ENCODE data around the gene SECTM1.

Gene SECTM1

GRCh38 chr17:82278786-82279391, 54.7 kb downstream of the SECTM1 start:
- no peak overlapping the region for H2BK5ac ChIP-seq (ENCODE audit: low read depth, low read length, poor library complexity, severe bottlenecking)
- H4K8ac ChIP-seq (ENCODE audit: low read length) = no peak overlapping the region
- no peak overlapping the region for H2BK15ac ChIP-seq (ENCODE audit: low read depth, poor library complexity, severe bottlenecking)
- peaks cover 35% of the 10 kb centered on the region for H3K4me1 ChIP-seq (ENCODE audit: control insufficient read depth, insufficient read depth, low read depth, low read length)
- peaks cover 6% of the 10 kb centered on the region for H3K79me1 ChIP-seq (replicated peaks; ENCODE audit: low read length, poor library complexity, severe bottlenecking)
- H3K4me3 ChIP-seq (ENCODE audit: insufficient read depth in 1 of 2, low read depth in 1 of 2, low read length in 2 of 2) = no peak overlapping the region
- H3K23ac ChIP-seq (ENCODE audit: low read length in 2 of 2) = no peak overlapping the region
- DNase-seq = no peak
- no peak overlapping the region for H3K4me2 ChIP-seq (ENCODE audit: low read length, poor library complexity, severe bottlenecking)
- no peak overlapping the region for H2BK120ac ChIP-seq (ENCODE audit: low read depth, low read length)
- no peak overlapping the region for H3K4ac ChIP-seq (ENCODE audit: low read depth in 1 of 2, low read length in 2 of 2)
- H4K91ac ChIP-seq (ENCODE audit: low read length) = no peak overlapping the region
- H3K9me3 ChIP-seq (ENCODE audit: control insufficient read depth, low read length) = no peaks in the 10 kb centered on the region
- H3K27me3 ChIP-seq (ENCODE audit: control insufficient read depth in 1 of 2, insufficient read depth in 1 of 2, low read length in 2 of 2) = no peaks in the 10 kb centered on the region
- H3K9ac ChIP-seq (ENCODE audit: low read length) = no peak overlapping the region
- H3K18ac ChIP-seq (ENCODE audit: low read depth in 1 of 2, low read length in 2 of 2) = no peak overlapping the region
- WGBS = 82% methylated on average over 16 of the region's 16 CpGs
- no peak overlapping the region for H2AK5ac ChIP-seq (ENCODE audit: low read length, severe bottlenecking)
- H2BK12ac ChIP-seq (ENCODE audit: low read length in 2 of 2) = no peak overlapping the region
- H3K14ac ChIP-seq (ENCODE audit: low read length in 2 of 2) = no peak overlapping the region
- peaks cover 5 to 9% of the 10 kb centered on the region in 2 experiments for H3K36me3 ChIP-seq (ENCODE audit: control insufficient read depth in 1 of 2, insufficient read depth in 2 of 2, low read depth in 1 of 2, low read length in 2 of 2)
- no peak overlapping the region for H2AFZ ChIP-seq (ENCODE audit: low read depth, low read length)
- H3K27ac ChIP-seq (ENCODE audit: low read length, poor library complexity, severe bottlenecking) = no peak overlapping the region

- H3K23ac ChIP-seq (ENCODE audit: low read length in 2 of 2) = no peak overlapping the region
- H4K91ac ChIP-seq (ENCODE audit: low read length) = no peak overlapping the region
- no peak overlapping the region for H2BK120ac ChIP-seq (ENCODE audit: low read depth, low read length)
- no peak overlapping the region for H2BK12ac ChIP-seq (ENCODE audit: low read length in 2 of 2)
- no peak overlapping the region for H3K4ac ChIP-seq (ENCODE audit: low read depth in 1 of 2, low read length in 2 of 2)
- no peak for DNase-seq
- H2AFZ ChIP-seq (ENCODE audit: low read depth, low read length) = no peak overlapping the region
- H2AK5ac ChIP-seq (ENCODE audit: low read length, severe bottlenecking) = no peak overlapping the region
- H3K4me3 ChIP-seq (ENCODE audit: insufficient read depth in 1 of 2, low read depth in 1 of 2, low read length in 2 of 2) = no peak overlapping the region
- WGBS = 90% methylated on average over 8 of the region's 9 CpGs
- H3K4me1 ChIP-seq (ENCODE audit: control insufficient read depth, insufficient read depth, low read depth, low read length) = peaks cover 32% of the 10 kb centered on the region
- peaks cover 8% of the 10 kb centered on the region for H3K79me1 ChIP-seq (replicated peaks; ENCODE audit: low read length, poor library complexity, severe bottlenecking)
- no peak overlapping the region for H3K18ac ChIP-seq (ENCODE audit: low read depth in 1 of 2, low read length in 2 of 2)
- no peak overlapping the region for H3K27ac ChIP-seq (ENCODE audit: low read length, poor library complexity, severe bottlenecking)
- H3K14ac ChIP-seq (ENCODE audit: low read length in 2 of 2) = no peak overlapping the region
- no peak overlapping the region for H3K9ac ChIP-seq (ENCODE audit: low read length)
- H2BK5ac ChIP-seq (ENCODE audit: low read depth, low read length, poor library complexity, severe bottlenecking) = no peak overlapping the region
- H3K9me3 ChIP-seq (ENCODE audit: control insufficient read depth, low read length) = no peaks in the 10 kb centered on the region
- H3K36me3 ChIP-seq (ENCODE audit: control insufficient read depth in 1 of 2, insufficient read depth in 2 of 2, low read depth in 1 of 2, low read length in 2 of 2) = peaks cover 5 to 9% of the 10 kb centered on the region in 2 experiments
- no peak overlapping the region for H4K8ac ChIP-seq (ENCODE audit: low read length)
- no peaks in the 10 kb centered on the region for H3K27me3 ChIP-seq (ENCODE audit: control insufficient read depth in 1 of 2, insufficient read depth in 1 of 2, low read length in 2 of 2)
- H3K4me2 ChIP-seq (ENCODE audit: low read length, poor library complexity, severe bottlenecking) = no peak overlapping the region
- H2BK15ac ChIP-seq (ENCODE audit: low read depth, poor library complexity, severe bottlenecking) = no peak overlapping the region
Measured at GRCh38 chr17:82278308-82278707, 55.3 kb downstream of the SECTM1 start.

DNA sequence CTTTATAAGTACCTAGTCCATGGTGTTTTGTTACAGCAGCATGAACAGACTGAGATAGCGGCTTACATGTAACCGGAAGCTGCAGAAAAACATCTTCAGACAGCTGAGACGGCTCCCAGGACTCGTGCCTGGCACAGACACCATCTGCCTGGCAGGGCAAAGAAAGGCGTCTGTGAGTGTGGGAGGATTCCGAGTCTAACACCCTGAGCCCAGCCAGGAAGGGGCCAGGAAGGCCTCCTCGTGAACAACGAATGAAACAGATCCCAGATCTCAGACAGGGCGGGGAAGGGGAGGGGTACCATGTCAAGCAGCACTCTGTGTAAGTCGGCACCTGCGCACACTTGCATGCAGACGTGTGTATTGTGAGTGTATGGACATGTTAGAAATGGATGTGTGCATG, 55.7 kb downstream of the SECTM1 start:
- Histone ChIP-seq H2BK12ac (ENCODE audit: low read length in 2 of 2) (no peak overlapping the region), H4K91ac (ENCODE audit: low read length) (no peak overlapping the region), H3K27me3 (ENCODE audit: control insufficient read depth in 1 of 2, insufficient read depth in 1 of 2, low read length in 2 of 2) (no peaks in the 10 kb centered on the region), H3K18ac (ENCODE audit: low read depth in 1 of 2, low read length in 2 of 2) (no peak overlapping the region), H3K9me3 (ENCODE audit: control insufficient read depth, low read length) (no peaks in the 10 kb centered on the region), H2BK5ac (ENCODE audit: low read depth, low read length, poor library complexity, severe bottlenecking) (no peak overlapping the region), H3K14ac (ENCODE audit: low read length in 2 of 2) (no peak overlapping the region), H3K36me3 (ENCODE audit: control insufficient read depth in 1 of 2, insufficient read depth in 2 of 2, low read depth in 1 of 2, low read length in 2 of 2) (peaks cover 5 to 9% of the 10 kb centered on the region in 2 experiments), H3K4me2 (ENCODE audit: low read length, poor library complexity, severe bottlenecking) (no peak overlapping the region), H3K4me1 (ENCODE audit: control insufficient read depth, insufficient read depth, low read depth, low read length) (peaks cover 28% of the 10 kb centered on the region), H3K4ac (ENCODE audit: low read depth in 1 of 2, low read length in 2 of 2) (no peak overlapping the region), H3K23ac (ENCODE audit: low read length in 2 of 2) (no peak overlapping the region), H4K8ac (ENCODE audit: low read length) (no peak overlapping the region), H3K79me1 (replicated peaks; ENCODE audit: low read length, poor library complexity, severe bottlenecking) (peaks cover 8% of the 10 kb centered on the region), H2BK120ac (ENCODE audit: low read depth, low read length) (no peak overlapping the region), H2AK5ac (ENCODE audit: low read length, severe bottlenecking) (no peak overlapping the region), H2BK15ac (ENCODE audit: low read depth, poor library complexity, severe bottlenecking) (no peak overlapping the region), H2AFZ (ENCODE audit: low read depth, low read length) (no peak overlapping the region), H3K27ac (ENCODE audit: low read length, poor library complexity, severe bottlenecking) (no peak overlapping the region), H3K4me3 (ENCODE audit: insufficient read depth in 1 of 2, low read depth in 1 of 2, low read length in 2 of 2) (no peak overlapping the region), H3K9ac (ENCODE audit: low read length) (no peak overlapping the region)
- WGBS = 88% methylated on average over 12 of the region's 12 CpGs
- no peak for DNase-seq

DNA sequence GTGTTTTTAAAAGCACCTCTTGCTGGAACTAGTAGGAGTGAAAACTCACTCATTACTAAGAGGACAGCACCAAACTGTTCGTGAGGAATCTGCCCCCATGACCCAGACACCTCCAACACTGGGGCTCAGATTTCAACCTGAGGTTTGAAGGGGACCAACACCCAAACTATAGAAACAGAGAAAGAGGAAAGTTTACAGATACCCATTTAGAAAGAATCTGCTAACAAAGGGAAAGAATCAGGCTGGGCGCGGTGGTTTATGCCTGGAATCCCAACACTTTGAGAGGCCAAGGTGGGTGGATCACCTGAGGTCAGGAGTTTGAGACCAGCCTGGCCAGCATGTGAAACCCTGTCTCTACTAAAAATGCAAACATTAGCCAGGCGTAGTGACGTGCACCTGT, 56.6 kb downstream of the SECTM1 start:
- Histone ChIP-seq H4K8ac (ENCODE audit: low read length) (no peak overlapping the region), H3K4ac (ENCODE audit: low read depth in 1 of 2, low read length in 2 of 2) (no peak overlapping the region), H2BK15ac (ENCODE audit: low read depth, poor library complexity, severe bottlenecking) (no peak overlapping the region), H3K36me3 (ENCODE audit: control insufficient read depth in 1 of 2, insufficient read depth in 2 of 2, low read depth in 1 of 2, low read length in 2 of 2) (peaks cover 6 to 9% of the 10 kb centered on the region in 2 experiments), H2AFZ (ENCODE audit: low read depth, low read length) (no peak overlapping the region), H2BK5ac (ENCODE audit: low read depth, low read length, poor library complexity, severe bottlenecking) (no peak overlapping the region), H2BK120ac (ENCODE audit: low read depth, low read length) (no peak overlapping the region), H2AK5ac (ENCODE audit: low read length, severe bottlenecking) (no peak overlapping the region), H3K9ac (ENCODE audit: low read length) (no peak overlapping the region), H3K23ac (ENCODE audit: low read length in 2 of 2) (no peak overlapping the region), H3K4me1 (ENCODE audit: control insufficient read depth, insufficient read depth, low read depth, low read length) (peaks cover 21% of the 10 kb centered on the region), H3K9me3 (ENCODE audit: control insufficient read depth, low read length) (no peaks in the 10 kb centered on the region), H3K27me3 (ENCODE audit: control insufficient read depth in 1 of 2, insufficient read depth in 1 of 2, low read length in 2 of 2) (no peaks in the 10 kb centered on the region), H3K18ac (ENCODE audit: low read depth in 1 of 2, low read length in 2 of 2) (no peak overlapping the region), H3K27ac (ENCODE audit: low read length, poor library complexity, severe bottlenecking) (no peak overlapping the region), H3K79me1 (replicated peaks; ENCODE audit: low read length, poor library complexity, severe bottlenecking) (peaks cover 8% of the 10 kb centered on the region), H2BK12ac (ENCODE audit: low read length in 2 of 2) (no peak overlapping the region), H3K4me2 (ENCODE audit: low read length, poor library complexity, severe bottlenecking) (no peak overlapping the region), H4K91ac (ENCODE audit: low read length) (no peak overlapping the region), H3K14ac (ENCODE audit: low read length in 2 of 2) (no peak overlapping the region), H3K4me3 (ENCODE audit: insufficient read depth in 1 of 2, low read depth in 1 of 2, low read length in 2 of 2) (no peak overlapping the region)
- WGBS = 88% methylated on average over 4 of the region's 5 CpGs
- DNase-seq = no peak
